Raji (cell line): ENCODE results near the gene EDDM3A.

Experiments
- POLR2A ChIP-seq: IDR thresholded peaks from 2 replicates; pipeline ENCODE4 v1.6.1; 2011; ENCODE audit warnings: low read depth, low read length, control low read depth; ENCODE audit not compliant: insufficient read depth

EDDM3A gene

DNA sequence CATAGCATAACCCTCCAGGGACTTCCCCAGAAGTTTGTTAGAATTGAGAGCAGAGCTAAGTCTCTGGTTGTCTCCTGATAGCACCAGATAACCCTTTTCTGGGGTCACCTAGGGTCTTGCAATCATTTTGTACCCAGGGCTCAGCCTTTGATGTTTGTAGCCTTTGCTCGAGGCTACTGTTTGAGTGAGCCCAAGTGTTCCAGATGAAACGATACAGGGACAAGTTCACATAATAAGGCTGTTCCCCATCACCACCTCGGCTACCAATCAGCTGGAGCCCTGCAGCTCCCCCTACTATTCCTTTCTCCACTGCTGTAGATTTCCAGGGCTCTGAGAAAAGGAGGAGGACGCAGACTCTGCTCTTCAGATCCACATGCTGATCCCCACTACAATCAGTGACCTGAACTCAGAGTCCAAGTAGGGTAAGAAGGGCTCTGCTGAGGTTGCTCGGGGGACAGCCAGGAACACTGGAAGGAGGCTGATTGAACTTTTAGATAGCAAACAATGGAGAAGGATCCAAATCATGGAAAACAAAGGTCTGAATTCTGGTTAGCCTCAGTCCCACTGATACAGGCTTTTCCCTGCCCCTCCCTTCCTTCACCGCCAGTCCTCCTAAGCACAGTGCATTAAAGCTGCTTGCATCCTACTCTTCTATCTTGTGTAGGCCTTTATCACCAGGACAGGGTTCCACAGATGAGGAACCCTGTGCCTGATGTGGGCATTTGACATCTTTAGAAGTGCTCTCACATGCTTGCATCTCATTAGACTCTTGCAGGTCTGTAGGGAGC is at the start of gene EDDM3A:
EDDM3A (plus strand) TSS at position 317 of the 788 bp plus-strand sequence. CDS start 1,694 bp downstream, outside the sequence.
- TF ChIP-seq POLR2A, result no peak

- no peak for TF ChIP-seq POLR2A
Measured at GRCh38 chr14:20696764-20697163, 48.9 kb upstream of the EDDM3A start.

GRCh38 chr14:20697273-20698017 is 48.2 kb upstream of the EDDM3A start:
- no peak for TF ChIP-seq POLR2A

- no peak for TF ChIP-seq POLR2A
Measured at GRCh38 chr14:20698018-20698329, 47.7 kb upstream of the EDDM3A start.

- no peak for TF ChIP-seq POLR2A
Measured at GRCh38 chr14:20698934-20699333, 46.8 kb upstream of the EDDM3A start.

DNA sequence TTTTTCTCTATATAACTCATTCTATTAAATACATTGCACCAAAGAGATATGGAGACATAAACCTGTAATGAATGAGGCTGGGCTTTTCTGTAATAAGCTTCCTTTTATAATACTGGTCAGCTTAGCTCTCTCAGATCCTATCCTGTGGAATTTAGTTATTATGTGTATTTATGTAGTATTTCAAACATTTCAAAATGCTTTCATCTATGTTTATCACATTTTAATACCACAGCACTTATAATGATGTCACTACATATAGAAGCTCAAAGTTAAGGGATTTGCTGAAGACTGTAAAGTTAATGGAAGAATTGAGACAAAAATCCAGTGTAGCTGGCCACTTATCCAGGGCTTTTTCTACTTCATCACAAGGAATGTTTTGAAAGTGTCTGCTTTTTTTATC is 45.8 kb upstream of the EDDM3A start:
- TF ChIP-seq POLR2A, result no peak

GRCh38 chr14:20706657-20707355 is 38.9 kb upstream of the EDDM3A start:
- no peak for TF ChIP-seq POLR2A

- TF ChIP-seq POLR2A, result no peak
Measured at GRCh38 chr14:20707622-20708021, 38.1 kb upstream of the EDDM3A start.

- TF ChIP-seq POLR2A, result no peak
Measured at GRCh38 chr14:20711261-20711660, 34.4 kb upstream of the EDDM3A start.

- no peak for TF ChIP-seq POLR2A
Measured at GRCh38 chr14:20711685-20712084, 34.0 kb upstream of the EDDM3A start.

GRCh38 chr14:20712904-20713303 is 32.8 kb upstream of the EDDM3A start:
- no peak for TF ChIP-seq POLR2A

DNA sequence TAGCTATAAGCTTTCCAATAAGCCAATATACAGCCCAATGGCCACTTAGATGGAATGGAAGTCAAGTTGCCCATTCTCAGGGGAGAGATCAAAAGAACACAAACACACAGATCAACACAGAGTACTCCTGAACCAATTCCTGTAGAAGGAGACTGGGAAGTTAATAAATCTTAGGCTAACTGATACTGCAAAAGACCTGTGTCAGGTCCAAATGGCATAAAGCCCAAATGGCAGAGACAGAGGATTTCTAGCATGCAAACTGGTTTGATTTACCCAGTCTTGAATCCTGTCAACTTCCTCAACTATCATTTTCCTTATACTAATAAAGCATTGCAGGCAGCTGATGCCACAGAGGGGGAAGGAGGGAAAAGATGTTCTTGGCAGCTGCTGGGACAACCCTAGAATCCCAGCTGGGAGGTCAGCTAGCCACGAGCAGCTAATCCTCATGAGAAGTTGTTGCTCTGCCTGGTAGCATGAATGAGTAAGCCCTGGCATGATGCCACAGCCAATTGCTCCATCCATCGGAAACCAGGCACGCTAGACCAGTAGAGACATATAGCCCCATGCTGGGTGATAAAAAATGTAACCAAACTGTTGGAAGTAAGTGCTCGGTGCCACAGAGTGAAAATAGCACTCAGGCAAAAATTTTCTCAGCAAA is 31.0 kb upstream of the EDDM3A start:
- no peak for TF ChIP-seq POLR2A

GRCh38 chr14:20719777-20720176 is 25.9 kb upstream of the EDDM3A start:
- no peak for TF ChIP-seq POLR2A

GRCh38 chr14:20720741-20721140 is 24.9 kb upstream of the EDDM3A start:
- TF ChIP-seq POLR2A, result no peak

- no peak for TF ChIP-seq POLR2A
Measured at GRCh38 chr14:20722016-20722415, 23.7 kb upstream of the EDDM3A start.

GRCh38 chr14:20723488-20723887 is 22.2 kb upstream of the EDDM3A start:
- no peak for TF ChIP-seq POLR2A

GRCh38 chr14:20726531-20726930 is 19.2 kb upstream of the EDDM3A start:
- no peak for TF ChIP-seq POLR2A
